Activated naive CD4-positive, alpha-beta T cell treated with anti-CD3 and anti-CD28 coated beads for 36 hours (primary cell): ENCODE data around the gene ERC2. TPM values are rescaled to one million over a fixed set of nuclear protein-coding genes. Genes with fewer than 3 reads are reported as not detected.

ENCODE experiments used
- CTCF ChIA-PET: fragments of 350-600 bp; sonication (Branson Sonifier 250); formaldehyde crosslinking; loops from one replicate; lab custom pipeline; 2021; ENCODE audit warnings: antibody characterized with exemption; lab: Charles Lee
- DNase-seq: peaks from one replicate; pipeline ENCODE4 v3.0.0-alpha.2; 2020
- H3K27ac Mint-ChIP-seq: one replicate; pipeline ENCODE4 v1.8.0; 2021; ENCODE audit warnings: mild to moderate bottlenecking, mixed read lengths
- H3K27me3 Mint-ChIP-seq: one replicate; pipeline ENCODE4 v1.8.0; 2021; ENCODE audit warnings: low read depth, mixed read lengths
- H3K36me3 Mint-ChIP-seq: one replicate; pipeline ENCODE4 v1.8.0; 2021; ENCODE audit warnings: low read depth, mixed read lengths
- H3K4me1 Mint-ChIP-seq: one replicate; pipeline ENCODE4 v1.8.0; 2021; ENCODE audit warnings: low read depth, mixed read lengths
- H3K4me3 Mint-ChIP-seq: one replicate; pipeline ENCODE4 v1.8.0; 2021; ENCODE audit warnings: mild to moderate bottlenecking, moderate library complexity, mixed read lengths
- H3K9me3 Mint-ChIP-seq: one replicate; pipeline ENCODE4 v1.8.0; 2021; ENCODE audit warnings: mixed read lengths
- intact Hi-C: fragments of 100-400 bp; cut with micrococcal nuclease; formaldehyde crosslinking; loops from one replicate; pipeline ENCODE4 v1.15.1; 2023
- total RNA-seq, 2 experiments: library from RNA; stranded (reverse); gene quantifications; one replicate each; pipeline ENCODE4 v1.2.3, GENCODE V29; 2021

Gene ERC2
- total RNA-seq, 2 experiments from 2014 or later: 0.12 TPM; not detected in 1

- H3K4me3 Mint-ChIP-seq: no peak overlapping the region
- H3K27ac Mint-ChIP-seq: no peak overlapping the region
- intact Hi-C loops: loop anchor here (1.0 to 5.0 kb wide), 4 partner anchors 239 to 964 kb away; no protein-coding TSS in a partner anchor
- H3K4me1 Mint-ChIP-seq: peaks cover 24% of the 10 kb centered on the region
- no peaks in the 10 kb centered on the region for H3K9me3 Mint-ChIP-seq
- H3K36me3 Mint-ChIP-seq: peaks cover 2% of the 10 kb centered on the region
- DNase-seq: no peak
- CTCF ChIA-PET: no interaction called here
- H3K27me3 Mint-ChIP-seq: peaks cover 79% of the 10 kb centered on the region
Observed at GRCh38 chr3:55483196-55484095, 984.8 kb downstream of the ERC2 start.

GRCh38 chr3:55482496-55483195 is 985.6 kb downstream of the ERC2 start:
- intact Hi-C loops: loop anchor here (5.0 kb wide), 1 partner anchor 965 kb away; no protein-coding TSS in a partner anchor
- H3K4me3 Mint-ChIP-seq: no peak overlapping the region
- peaks cover 22% of the 10 kb centered on the region for H3K4me1 Mint-ChIP-seq

GRCh38 chr3:55481744-55482495 is 986.3 kb downstream of the ERC2 start:
- Mint-ChIP-seq H3K36me3 (peaks cover 2% of the 10 kb centered on the region), H3K27me3 (peaks cover 76% of the 10 kb centered on the region), H3K27ac (no peak overlapping the region), H3K9me3 (no peaks in the 10 kb centered on the region), H3K4me1 (peaks cover 19% of the 10 kb centered on the region), H3K4me3 (no peak overlapping the region)
- CTCF ChIA-PET: no interaction called here
- DNase-seq: no peak
- intact Hi-C loops: loop anchor here (5.0 kb wide), 1 partner anchor 965 kb away; no protein-coding TSS in a partner anchor

More at GRCh38 chr3:55482496-55483195, 985.6 kb downstream of the ERC2 start:
- H3K9me3 Mint-ChIP-seq: no peaks in the 10 kb centered on the region
- H3K27ac Mint-ChIP-seq: no peak overlapping the region
- no peak for DNase-seq
- peaks cover 75% of the 10 kb centered on the region for H3K27me3 Mint-ChIP-seq
- CTCF ChIA-PET: no interaction called here
- peaks cover 2% of the 10 kb centered on the region for H3K36me3 Mint-ChIP-seq

- Mint-ChIP-seq H3K4me3 (no peak overlapping the region), H3K27me3 (peaks cover 74% of the 10 kb centered on the region), H3K4me1 (peaks cover 14% of the 10 kb centered on the region), H3K36me3 (no peaks in the 10 kb centered on the region), H3K27ac (no peak overlapping the region), H3K9me3 (no peaks in the 10 kb centered on the region)
- DNase-seq: no peak
- intact Hi-C loops: loop anchor here (5.0 kb wide), 1 partner anchor 966 kb away; no protein-coding TSS in a partner anchor
- CTCF ChIA-PET: no interaction called here
Observed at GRCh38 chr3:55480911-55481743, 987.1 kb downstream of the ERC2 start.

- intact Hi-C loops: no loop called here
- H3K9me3 Mint-ChIP-seq: no peaks in the 10 kb centered on the region
- CTCF ChIA-PET: no interaction called here
- DNase-seq: no peak
- no peaks in the 10 kb centered on the region for H3K36me3 Mint-ChIP-seq
- no peaks in the 10 kb centered on the region for H3K4me1 Mint-ChIP-seq
- peaks cover 45% of the 10 kb centered on the region for H3K27me3 Mint-ChIP-seq
- no peak overlapping the region for H3K4me3 Mint-ChIP-seq
- no peak overlapping the region for H3K27ac Mint-ChIP-seq
Observed at GRCh38 chr3:55477306-55478303, 990.7 kb downstream of the ERC2 start.

- DNase-seq: no peak
- no peak overlapping the region for H3K27ac Mint-ChIP-seq
- H3K4me3 Mint-ChIP-seq: no peak overlapping the region
- intact Hi-C loops: no loop called here
- no peaks in the 10 kb centered on the region for H3K4me1 Mint-ChIP-seq
- no peaks in the 10 kb centered on the region for H3K9me3 Mint-ChIP-seq
- peaks cover 46% of the 10 kb centered on the region for H3K27me3 Mint-ChIP-seq
- CTCF ChIA-PET: no interaction called here
- H3K36me3 Mint-ChIP-seq: no peaks in the 10 kb centered on the region
Observed at GRCh38 chr3:55476515-55476914, 991.8 kb downstream of the ERC2 start.

GRCh38 chr3:55474213-55474632 is 994.0 kb downstream of the ERC2 start:
- Mint-ChIP-seq H3K4me1 (no peaks in the 10 kb centered on the region), H3K4me3 (no peak overlapping the region), H3K27ac (no peak overlapping the region), H3K36me3 (no peaks in the 10 kb centered on the region), H3K27me3 (peaks cover 27% of the 10 kb centered on the region), H3K9me3 (no peaks in the 10 kb centered on the region)
- intact Hi-C loops: no loop called here
- no peak for DNase-seq
- CTCF ChIA-PET: no interaction called here

GRCh38 chr3:55473788-55474187 is 994.5 kb downstream of the ERC2 start:
- H3K4me3 Mint-ChIP-seq: no peak overlapping the region
- H3K4me1 Mint-ChIP-seq: no peaks in the 10 kb centered on the region
- intact Hi-C loops: no loop called here
- peaks cover 25% of the 10 kb centered on the region for H3K27me3 Mint-ChIP-seq
- CTCF ChIA-PET: no interaction called here
- H3K9me3 Mint-ChIP-seq: no peaks in the 10 kb centered on the region
- H3K36me3 Mint-ChIP-seq: no peaks in the 10 kb centered on the region
- DNase-seq: no peak
- no peak overlapping the region for H3K27ac Mint-ChIP-seq

- DNase-seq: no peak
- no peak overlapping the region for H3K27ac Mint-ChIP-seq
- no peaks in the 10 kb centered on the region for H3K9me3 Mint-ChIP-seq
- H3K36me3 Mint-ChIP-seq: no peaks in the 10 kb centered on the region
- H3K4me1 Mint-ChIP-seq: no peaks in the 10 kb centered on the region
- H3K4me3 Mint-ChIP-seq: no peak overlapping the region
- peaks cover 16% of the 10 kb centered on the region for H3K27me3 Mint-ChIP-seq
- CTCF ChIA-PET: no interaction called here
- intact Hi-C loops: no loop called here
Observed at GRCh38 chr3:55471522-55472280, 996.6 kb downstream of the ERC2 start.

GRCh38 chr3:55471084-55471483 is 997.2 kb downstream of the ERC2 start:
- no peak for DNase-seq
- no peak overlapping the region for H3K27ac Mint-ChIP-seq
- intact Hi-C loops: no loop called here
- no peaks in the 10 kb centered on the region for H3K4me1 Mint-ChIP-seq
- H3K9me3 Mint-ChIP-seq: no peaks in the 10 kb centered on the region
- H3K4me3 Mint-ChIP-seq: no peak overlapping the region
- no peaks in the 10 kb centered on the region for H3K36me3 Mint-ChIP-seq
- CTCF ChIA-PET: no interaction called here
- peaks cover 10% of the 10 kb centered on the region for H3K27me3 Mint-ChIP-seq
